Ovary (tissue), 3 donors: Measurements from ENCODE around the gene CALR.

ENCODE experiments used
- EP300 ChIP-seq: sonication (generic); formaldehyde crosslinking; IDR thresholded peaks from one replicate; pipeline ENCODE4 v1.6.1; 2017; ENCODE audit warnings: antibody characterized with exemption
- POLR2A ChIP-seq: fragments of 450-650 bp; IDR thresholded peaks from one replicate; pipeline ENCODE4 v1.6.1; 2017; ENCODE audit warnings: antibody characterized with exemption, mild to moderate bottlenecking, moderate library complexity
- TF ChIP-seq, protein P1 (sequence below), 3 donors: fragments of 450-650 bp in 2 of 3; fragments of 200-600 bp in 1 of 3; IDR thresholded peaks; one replicate each; pipeline versions ENCODE4 v1.5.1 to v1.8.0; 2016 to 2022; ENCODE audit warnings: antibody characterized with exemption in 3 of 3, mild to moderate bottlenecking in 1 of 3
- donor health status: DM: no; HTN: no; CAD: no.

DNA sequence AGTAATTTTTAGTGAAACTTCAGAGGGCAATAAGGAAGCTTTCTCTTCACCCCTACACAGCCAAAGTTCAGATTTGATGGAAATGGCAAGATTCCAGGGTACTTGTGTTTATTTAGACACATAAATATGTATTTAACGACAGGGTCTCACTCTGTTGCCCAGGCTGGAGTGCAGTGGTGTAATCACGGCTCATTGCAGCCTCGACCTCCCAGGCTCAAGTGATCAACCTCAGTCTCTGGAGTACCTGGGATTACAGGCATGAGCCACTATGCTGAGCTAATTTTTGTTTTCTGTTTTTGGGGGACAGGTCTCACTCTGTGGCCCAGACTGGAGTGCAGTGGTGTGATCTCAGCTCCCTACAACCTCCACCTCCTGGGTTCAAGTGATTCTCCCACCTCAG is 17.4 kb upstream of the CALR start:
- TF ChIP-seq, protein P1, sequence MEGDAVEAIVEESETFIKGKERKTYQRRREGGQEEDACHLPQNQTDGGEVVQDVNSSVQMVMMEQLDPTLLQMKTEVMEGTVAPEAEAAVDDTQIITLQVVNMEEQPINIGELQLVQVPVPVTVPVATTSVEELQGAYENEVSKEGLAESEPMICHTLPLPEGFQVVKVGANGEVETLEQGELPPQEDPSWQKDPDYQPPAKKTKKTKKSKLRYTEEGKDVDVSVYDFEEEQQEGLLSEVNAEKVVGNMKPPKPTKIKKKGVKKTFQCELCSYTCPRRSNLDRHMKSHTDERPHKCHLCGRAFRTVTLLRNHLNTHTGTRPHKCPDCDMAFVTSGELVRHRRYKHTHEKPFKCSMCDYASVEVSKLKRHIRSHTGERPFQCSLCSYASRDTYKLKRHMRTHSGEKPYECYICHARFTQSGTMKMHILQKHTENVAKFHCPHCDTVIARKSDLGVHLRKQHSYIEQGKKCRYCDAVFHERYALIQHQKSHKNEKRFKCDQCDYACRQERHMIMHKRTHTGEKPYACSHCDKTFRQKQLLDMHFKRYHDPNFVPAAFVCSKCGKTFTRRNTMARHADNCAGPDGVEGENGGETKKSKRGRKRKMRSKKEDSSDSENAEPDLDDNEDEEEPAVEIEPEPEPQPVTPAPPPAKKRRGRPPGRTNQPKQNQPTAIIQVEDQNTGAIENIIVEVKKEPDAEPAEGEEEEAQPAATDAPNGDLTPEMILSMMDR (IDR thresholded peaks at IDR 0.05): no peak
- no peak for TF ChIP-seq POLR2A
- no peak for TF ChIP-seq EP300
